Vagina (tissue), 2 donors: ENCODE measurements around the gene NPM1.

Experiments used
- POLR2A ChIP-seq, 2 donors: fragments of 450-650 bp; IDR thresholded peaks; one replicate each; pipeline ENCODE4 v1.6.1; 2017; ENCODE audit warnings: antibody characterized with exemption in 2 of 2, mild to moderate bottlenecking in 2 of 2, moderate library complexity in 2 of 2
- TF ChIP-seq, protein P1 (sequence below), 3 experiments: fragments of 450-650 bp in 2 of 3; fragments of 200-600 bp in 1 of 3; sonication (generic) in 1 of 3; IDR thresholded peaks; one replicate each; pipeline ENCODE4 v1.5.1; 2017 to 2019; ENCODE audit warnings: antibody characterized with exemption in 3 of 3, mild to moderate bottlenecking in 2 of 3, moderate library complexity in 2 of 3

- TF ChIP-seq, protein P1, sequence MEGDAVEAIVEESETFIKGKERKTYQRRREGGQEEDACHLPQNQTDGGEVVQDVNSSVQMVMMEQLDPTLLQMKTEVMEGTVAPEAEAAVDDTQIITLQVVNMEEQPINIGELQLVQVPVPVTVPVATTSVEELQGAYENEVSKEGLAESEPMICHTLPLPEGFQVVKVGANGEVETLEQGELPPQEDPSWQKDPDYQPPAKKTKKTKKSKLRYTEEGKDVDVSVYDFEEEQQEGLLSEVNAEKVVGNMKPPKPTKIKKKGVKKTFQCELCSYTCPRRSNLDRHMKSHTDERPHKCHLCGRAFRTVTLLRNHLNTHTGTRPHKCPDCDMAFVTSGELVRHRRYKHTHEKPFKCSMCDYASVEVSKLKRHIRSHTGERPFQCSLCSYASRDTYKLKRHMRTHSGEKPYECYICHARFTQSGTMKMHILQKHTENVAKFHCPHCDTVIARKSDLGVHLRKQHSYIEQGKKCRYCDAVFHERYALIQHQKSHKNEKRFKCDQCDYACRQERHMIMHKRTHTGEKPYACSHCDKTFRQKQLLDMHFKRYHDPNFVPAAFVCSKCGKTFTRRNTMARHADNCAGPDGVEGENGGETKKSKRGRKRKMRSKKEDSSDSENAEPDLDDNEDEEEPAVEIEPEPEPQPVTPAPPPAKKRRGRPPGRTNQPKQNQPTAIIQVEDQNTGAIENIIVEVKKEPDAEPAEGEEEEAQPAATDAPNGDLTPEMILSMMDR (IDR thresholded peaks at IDR 0.05), result no peak
- TF ChIP-seq POLR2A (IDR thresholded peaks at IDR 0.05), result no peak
Measured at GRCh38 chr5:171397190-171397589, 9.5 kb downstream of the NPM1 start.
